Upper lobe of left lung (tissue), 6 donors: ENCODE data around the gene SEC31A. TPM values are rescaled to one million over a fixed set of nuclear protein-coding genes. Genes with fewer than 3 reads are reported as not detected.
"Not testable (repeated sequence)": the region's sequence is repeated elsewhere in the genome, so short reads cannot be mapped to it uniquely, and the experiment has no call there.

Source experiments
- ATAC-seq, 2 donors: fragments of 200-7000 bp; cut with Tn5 transposase; one replicate each; pipeline ENCODE4 v1.9.1; 2022; ENCODE audit warnings: mild to moderate bottlenecking in 2 of 2, moderate library complexity in 2 of 2; ENCODE audit not compliant: low FRiP score in 2 of 2
- DNase-seq, 2 donors: peaks; one replicate each; pipeline ENCODE4 v3.0.0-alpha.2; 2019 to 2020
- H3K27ac ChIP-seq, 4 donors: fragments of 200-600 bp; sonication (generic); one replicate each; pipeline ENCODE4 v1.5.1; 2016 to 2019
- H3K27me3 ChIP-seq, 4 donors: fragments of 200-600 bp; sonication (generic); one replicate each; pipeline ENCODE4 v1.5.1; 2017 to 2019
- H3K36me3 ChIP-seq, 4 donors: fragments of 200-600 bp; sonication (generic); one replicate each; pipeline ENCODE4 v1.5.1; 2016 to 2019
- H3K4me1 ChIP-seq, 4 donors: fragments of 200-600 bp; sonication (generic); one replicate each; pipeline ENCODE4 v1.5.1; 2018 to 2019
- H3K4me3 ChIP-seq, 4 donors: fragments of 200-600 bp; sonication (generic); one replicate each; pipeline ENCODE4 v1.5.1; 2017 to 2019; ENCODE audit warnings: mild to moderate bottlenecking in 2 of 4, moderate library complexity in 1 of 4
- H3K9me3 ChIP-seq, 4 donors: fragments of 200-600 bp; sonication (generic); one replicate each; pipeline ENCODE4 v1.5.1; 2018 to 2019
- EP300 ChIP-seq, 4 donors: sonication (generic); formaldehyde crosslinking; IDR thresholded peaks; one replicate each; pipeline ENCODE4 v1.5.1; 2017; ENCODE audit warnings: antibody characterized with exemption in 4 of 4, control low read depth in 2 of 4
- POLR2A ChIP-seq, 4 donors: fragments of 450-650 bp; IDR thresholded peaks; one replicate each; pipeline ENCODE4 v1.5.1; 2016 to 2017; ENCODE audit warnings: antibody characterized with exemption in 4 of 4, mild to moderate bottlenecking in 2 of 4
- POLR2AphosphoS5 ChIP-seq, 2 donors: sonication (generic); formaldehyde crosslinking; IDR thresholded peaks; one replicate each; pipeline ENCODE4 v1.5.1; 2017; ENCODE audit warnings: antibody characterized with exemption in 2 of 2
- WGBS, 2 donors: methylation state at CpG; one replicate each; pipeline ENCODE4 v1.1.5; 2017 to 2018; 5-methylcytosine and 5-hydroxymethylcytosine counted together
- total RNA-seq, 6 donors: library from RNA; depleted of rRNA in 4 of 6; stranded (reverse); fragments of >200 nt in 4 of 6; gene quantifications; one replicate each; pipeline versions ENCODE4 v1.1.0 to v1.2.1, GENCODE V29; 2016 to 2021
- TF ChIP-seq, protein P1 (sequence below), 6 experiments: fragments of 450-650 bp in 4 of 6; fragments of 200-600 bp in 2 of 6; sonication (generic) in 2 of 6; IDR thresholded peaks; one replicate each; pipeline ENCODE4 v1.5.1; 2016 to 2019; ENCODE audit warnings: antibody characterized with exemption in 6 of 6
- donor health status: DM: no; HTN: no; CAD: no; lungs with moderate emphysema.
- donor health status: DM: no; HTN: yes; CAD: no; lungs with severe emphysema.

Gene SEC31A
- total RNA-seq, 6 donors from 2014 or later, result 128 to 230 (median 160) TPM

DNA sequence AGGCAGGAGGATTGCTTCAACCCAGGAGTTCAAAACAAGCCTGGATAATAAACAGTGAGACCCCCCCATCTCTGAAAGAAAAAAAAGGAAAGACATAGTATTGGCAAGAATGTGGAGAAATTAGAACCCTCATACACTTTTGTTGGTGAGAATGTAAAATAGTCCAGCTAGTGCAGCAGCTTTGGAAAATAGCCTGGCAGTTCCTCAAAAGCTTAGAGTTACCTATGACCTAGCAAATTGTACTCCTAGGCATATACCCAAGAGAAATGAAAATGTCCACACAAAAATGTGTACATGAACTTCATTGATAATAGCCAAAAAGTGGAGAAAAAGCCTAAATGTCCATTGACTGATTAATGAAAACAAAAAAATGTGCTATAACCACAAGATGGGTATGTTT is 30.8 kb upstream of the SEC31A start:
- ATAC-seq, result no peak
- no peak overlapping the region for H3K4me3 ChIP-seq
- H3K4me1 ChIP-seq, result no peaks in the 10 kb centered on the region
- TF ChIP-seq EP300 (IDR thresholded peaks at IDR 0.05) (no peak), POLR2AphosphoS5 (IDR thresholded peaks at IDR 0.05) (no peak), POLR2A (IDR thresholded peaks at IDR 0.05) (no peak)
- TF ChIP-seq, protein P1, sequence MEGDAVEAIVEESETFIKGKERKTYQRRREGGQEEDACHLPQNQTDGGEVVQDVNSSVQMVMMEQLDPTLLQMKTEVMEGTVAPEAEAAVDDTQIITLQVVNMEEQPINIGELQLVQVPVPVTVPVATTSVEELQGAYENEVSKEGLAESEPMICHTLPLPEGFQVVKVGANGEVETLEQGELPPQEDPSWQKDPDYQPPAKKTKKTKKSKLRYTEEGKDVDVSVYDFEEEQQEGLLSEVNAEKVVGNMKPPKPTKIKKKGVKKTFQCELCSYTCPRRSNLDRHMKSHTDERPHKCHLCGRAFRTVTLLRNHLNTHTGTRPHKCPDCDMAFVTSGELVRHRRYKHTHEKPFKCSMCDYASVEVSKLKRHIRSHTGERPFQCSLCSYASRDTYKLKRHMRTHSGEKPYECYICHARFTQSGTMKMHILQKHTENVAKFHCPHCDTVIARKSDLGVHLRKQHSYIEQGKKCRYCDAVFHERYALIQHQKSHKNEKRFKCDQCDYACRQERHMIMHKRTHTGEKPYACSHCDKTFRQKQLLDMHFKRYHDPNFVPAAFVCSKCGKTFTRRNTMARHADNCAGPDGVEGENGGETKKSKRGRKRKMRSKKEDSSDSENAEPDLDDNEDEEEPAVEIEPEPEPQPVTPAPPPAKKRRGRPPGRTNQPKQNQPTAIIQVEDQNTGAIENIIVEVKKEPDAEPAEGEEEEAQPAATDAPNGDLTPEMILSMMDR (IDR thresholded peaks at IDR 0.05), result no peak
- H3K9me3 ChIP-seq, result no peaks in the 10 kb centered on the region
- no peak overlapping the region for H3K27ac ChIP-seq
- H3K27me3 ChIP-seq, result no peaks in the 10 kb centered on the region
- DNase-seq, result no peak
- H3K36me3 ChIP-seq, result peaks cover 0 to 22% (median 3%) of the 10 kb centered on the region in 4 donors

DNA sequence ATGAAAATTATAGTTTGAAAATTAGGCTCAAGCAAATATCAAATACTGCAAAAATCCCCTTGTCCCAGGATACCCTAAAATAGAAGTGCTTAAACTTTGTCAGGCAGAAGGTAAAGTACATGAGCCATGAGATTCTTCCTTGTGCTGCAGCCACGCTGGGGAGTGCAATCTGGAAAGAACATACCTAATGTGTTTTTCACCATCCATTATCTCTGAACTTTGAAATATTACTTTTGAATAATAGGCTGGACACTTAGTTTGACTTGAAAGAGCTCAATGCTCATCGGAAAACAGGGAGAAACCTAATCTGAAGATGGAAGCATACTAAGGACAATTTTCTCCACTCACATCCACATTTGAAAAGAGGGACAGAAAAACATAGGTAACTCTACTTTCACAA is 28.4 kb upstream of the SEC31A start:
- 83 to 96% methylated on average over 2 of the region's 2 CpGs for WGBS, 2 donors
- Histone ChIP-seq H3K9me3 (no peaks in the 10 kb centered on the region), H3K36me3 (peaks cover 0 to 18% (median 3%) of the 10 kb centered on the region in 4 donors), H3K27ac (no peak overlapping the region), H3K4me1 (no peaks in the 10 kb centered on the region), H3K4me3 (no peak overlapping the region), H3K27me3 (no peaks in the 10 kb centered on the region)
- TF ChIP-seq, protein P1 (IDR thresholded peaks at IDR 0.05), result no peak
- TF ChIP-seq EP300 (IDR thresholded peaks at IDR 0.05), result no peak
- TF ChIP-seq POLR2A (IDR thresholded peaks at IDR 0.05), result no peak
- TF ChIP-seq POLR2AphosphoS5 (IDR thresholded peaks at IDR 0.05), result no peak
- no peak for DNase-seq
- no peak for ATAC-seq

DNA sequence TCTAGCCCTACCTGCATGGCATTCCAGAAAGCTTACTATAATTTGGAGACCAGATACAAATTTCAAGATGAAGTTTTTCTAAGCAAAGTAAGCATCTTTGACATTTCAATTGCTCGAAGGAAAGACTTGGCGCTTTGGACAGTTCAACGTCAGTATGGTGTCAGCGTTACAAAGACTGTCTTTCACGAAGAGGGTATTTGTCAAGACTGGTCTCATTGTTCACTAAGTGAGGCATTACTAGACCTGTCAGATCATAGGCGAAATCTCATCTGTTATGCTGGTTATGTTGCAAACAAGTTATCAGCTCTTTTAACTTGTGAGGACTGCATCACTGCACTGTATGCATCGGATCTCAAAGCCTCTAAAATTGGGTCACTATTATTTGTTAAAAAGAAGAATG is 27.1 kb upstream of the SEC31A start:
- H3K4me1 ChIP-seq, result no peaks in the 10 kb centered on the region
- no peak overlapping the region for H3K4me3 ChIP-seq
- H3K9me3 ChIP-seq, result no peaks in the 10 kb centered on the region
- no peak overlapping the region for H3K27ac ChIP-seq
- 93 to 97% methylated on average over 7 of the region's 7 CpGs for WGBS, 2 donors
- TF ChIP-seq, protein P1 (IDR thresholded peaks at IDR 0.05), result no peak
- TF ChIP-seq EP300 (IDR thresholded peaks at IDR 0.05), result no peak
- no peak for TF ChIP-seq POLR2A (IDR thresholded peaks at IDR 0.05)
- TF ChIP-seq POLR2AphosphoS5 (IDR thresholded peaks at IDR 0.05), result no peak
- no peaks in the 10 kb centered on the region for H3K27me3 ChIP-seq
- DNase-seq (no peak), ATAC-seq (no peak)
- peaks cover 0 to 18% (median 3%) of the 10 kb centered on the region in 4 donors for H3K36me3 ChIP-seq

DNA sequence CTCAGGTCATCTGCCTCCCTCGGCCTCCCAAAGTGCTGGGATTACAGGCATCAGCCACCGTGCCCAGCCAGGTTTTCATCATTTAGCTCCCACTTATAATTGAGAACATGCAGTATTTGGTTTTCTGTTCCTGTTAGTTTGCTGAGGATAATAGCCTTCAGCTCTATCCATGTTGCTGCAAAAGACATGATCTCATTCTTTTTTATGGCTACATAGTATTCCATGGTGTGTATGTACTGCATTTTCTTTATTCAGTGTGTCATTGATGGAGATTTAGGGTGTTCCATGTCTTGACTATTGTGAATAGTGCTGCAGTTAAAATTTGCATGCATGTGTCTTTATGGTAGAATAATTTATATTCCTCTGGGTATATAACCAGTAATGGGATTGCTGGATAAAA is 23.0 kb upstream of the SEC31A start:
- H3K9me3 ChIP-seq, H3K4me1 ChIP-seq, ATAC-seq, H3K27ac ChIP-seq, H3K27me3 ChIP-seq, DNase-seq, H3K4me3 ChIP-seq: not testable (repeated sequence)
- H3K36me3 ChIP-seq, result peaks cover 0 to 18% (median 3%) of the 10 kb centered on the region in 4 donors
- WGBS, 2 donors, result 97% methylated on average over 2 of the region's 2 CpGs

DNA sequence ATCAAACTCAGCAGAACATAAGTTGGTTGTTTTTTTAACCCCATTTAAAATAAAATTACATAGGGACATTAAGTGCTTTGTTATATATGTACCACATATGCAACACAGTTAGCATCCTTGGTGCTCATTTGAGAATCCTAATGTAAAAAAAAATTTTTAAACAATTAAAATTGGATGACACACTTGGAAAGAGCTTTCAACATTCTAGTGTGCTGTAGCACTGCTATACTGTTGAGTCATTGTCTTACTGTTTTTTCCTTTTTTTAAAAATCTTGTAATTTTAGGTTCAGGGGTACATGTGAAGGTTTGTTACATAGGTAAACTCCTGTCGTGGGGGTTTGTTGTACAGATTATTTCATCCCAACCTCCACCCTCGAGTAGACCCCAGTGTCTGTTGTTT is 22.4 kb upstream of the SEC31A start:
- no peak for TF ChIP-seq EP300 (IDR thresholded peaks at IDR 0.05)
- no peak for TF ChIP-seq POLR2A (IDR thresholded peaks at IDR 0.05)
- TF ChIP-seq, protein P1 (IDR thresholded peaks at IDR 0.05), result no peak
- no peak for TF ChIP-seq POLR2AphosphoS5 (IDR thresholded peaks at IDR 0.05)
- WGBS, 2 donors, result 43 to 50% methylated on average over 2 of the region's 2 CpGs
- peaks cover 0 to 17% (median 3%) of the 10 kb centered on the region in 4 donors for H3K36me3 ChIP-seq
- ATAC-seq, result no peak
- H3K27ac ChIP-seq, result no peak overlapping the region
- no peak overlapping the region for H3K4me3 ChIP-seq
- H3K9me3 ChIP-seq, result no peaks in the 10 kb centered on the region
- H3K4me1 ChIP-seq, result no peaks in the 10 kb centered on the region
- no peaks in the 10 kb centered on the region for H3K27me3 ChIP-seq
- DNase-seq, result no peak
